ENCODE data around the gene NTN5. TPM values are rescaled to one million over a fixed set of nuclear protein-coding genes. Genes with fewer than 3 reads are reported as not detected.

Gene NTN5
- total RNA-seq, 6 donors from 2014 or later, result 0.57 to 3.1 (median 1.0) TPM; not detected in 1

DNA sequence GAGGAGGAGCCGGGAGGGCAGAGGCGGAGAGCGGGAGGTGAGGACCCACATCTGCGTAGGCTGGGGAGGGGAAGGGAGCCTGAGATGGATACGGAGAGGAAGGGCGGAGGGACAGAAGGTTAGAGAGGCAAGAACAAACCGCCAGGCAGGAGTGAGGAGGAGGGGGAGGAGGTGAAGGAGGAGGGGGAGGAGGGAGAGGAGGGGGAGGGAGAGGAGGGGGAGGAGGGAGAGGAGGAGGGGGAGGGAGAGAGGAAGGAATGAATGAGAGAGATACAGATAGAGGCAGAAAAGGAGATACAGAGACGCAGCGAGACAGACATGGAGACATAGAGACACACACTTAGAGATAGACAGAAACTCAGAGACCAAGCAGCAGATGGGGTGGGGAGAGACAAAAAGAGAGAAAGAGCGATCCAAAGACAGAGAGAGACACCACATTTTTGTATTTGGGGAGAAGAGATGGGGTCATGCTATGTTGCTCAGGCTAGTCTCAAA lies 26.0 kb downstream of the NTN5 start:
- no peaks in the 10 kb centered on the region for H3K36me3 ChIP-seq
- H3K27ac ChIP-seq, result peak overlapping the region; percentile 74 to 92 (median 83)
- peak overlapping the region in 3 of 4 donors; percentile 47 to 68 (median 50) for H3K4me3 ChIP-seq
- no peaks in the 10 kb centered on the region for H3K27me3 ChIP-seq
- H3K4me1 ChIP-seq, result peaks cover 17 to 23% (median 23%) of the 10 kb centered on the region in 4 donors
- ATAC-seq (ENCODE audit: low FRiP score in 2 of 2) (no peak), DNase-seq (no peak)
- H3K9me3 ChIP-seq, result no peaks in the 10 kb centered on the region
- TF ChIP-seq, protein P1, sequence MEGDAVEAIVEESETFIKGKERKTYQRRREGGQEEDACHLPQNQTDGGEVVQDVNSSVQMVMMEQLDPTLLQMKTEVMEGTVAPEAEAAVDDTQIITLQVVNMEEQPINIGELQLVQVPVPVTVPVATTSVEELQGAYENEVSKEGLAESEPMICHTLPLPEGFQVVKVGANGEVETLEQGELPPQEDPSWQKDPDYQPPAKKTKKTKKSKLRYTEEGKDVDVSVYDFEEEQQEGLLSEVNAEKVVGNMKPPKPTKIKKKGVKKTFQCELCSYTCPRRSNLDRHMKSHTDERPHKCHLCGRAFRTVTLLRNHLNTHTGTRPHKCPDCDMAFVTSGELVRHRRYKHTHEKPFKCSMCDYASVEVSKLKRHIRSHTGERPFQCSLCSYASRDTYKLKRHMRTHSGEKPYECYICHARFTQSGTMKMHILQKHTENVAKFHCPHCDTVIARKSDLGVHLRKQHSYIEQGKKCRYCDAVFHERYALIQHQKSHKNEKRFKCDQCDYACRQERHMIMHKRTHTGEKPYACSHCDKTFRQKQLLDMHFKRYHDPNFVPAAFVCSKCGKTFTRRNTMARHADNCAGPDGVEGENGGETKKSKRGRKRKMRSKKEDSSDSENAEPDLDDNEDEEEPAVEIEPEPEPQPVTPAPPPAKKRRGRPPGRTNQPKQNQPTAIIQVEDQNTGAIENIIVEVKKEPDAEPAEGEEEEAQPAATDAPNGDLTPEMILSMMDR (IDR thresholded peaks at IDR 0.05), result peak in 1 of 6 experiments; percentile 4
- TF ChIP-seq POLR2AphosphoS5 (IDR thresholded peaks at IDR 0.05), result no peak
- 9 to 13% methylated on average over 8 to 10 of the region's 10 CpGs for WGBS, 2 donors

DNA sequence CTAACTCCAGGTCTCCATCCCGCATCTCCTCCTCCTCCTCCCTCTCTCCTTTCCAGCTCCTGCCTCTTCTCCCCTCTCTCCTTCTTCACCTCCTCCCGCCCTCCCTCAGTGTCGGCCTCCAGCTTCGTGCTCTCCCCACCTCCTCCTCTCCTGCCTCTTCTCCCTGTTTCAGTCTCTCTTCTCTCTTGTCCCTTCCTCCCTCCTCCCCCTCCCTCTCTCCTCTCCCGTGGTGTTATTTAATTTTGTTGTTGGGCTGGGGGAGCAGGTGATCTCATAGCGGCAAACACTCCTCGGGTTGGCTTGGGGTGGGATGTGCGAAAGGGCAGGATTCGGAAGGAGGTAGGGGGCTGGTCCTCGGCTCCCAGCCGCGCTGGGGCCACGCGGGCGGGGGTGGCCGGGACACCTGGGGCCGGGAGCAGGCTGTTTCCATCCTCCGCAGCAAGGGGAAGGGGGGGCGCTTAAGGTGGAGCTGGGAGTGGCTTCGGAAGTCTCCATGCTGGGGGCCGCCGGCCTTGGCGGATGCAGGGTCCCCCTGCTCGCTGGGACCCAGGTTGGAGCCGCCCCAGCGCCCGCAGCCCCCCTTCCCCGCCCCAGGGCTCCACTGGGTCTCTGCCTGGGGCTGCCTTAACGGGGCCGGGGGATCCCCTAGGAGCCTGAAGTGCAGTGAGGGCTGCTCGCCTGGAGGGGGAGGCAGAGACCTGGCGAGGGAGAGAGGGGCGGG lies 26.7 kb downstream of the NTN5 start, which contains the start of gene CA11:
Gene CA11 (minus strand): TSS at position 187 of the 721 bp plus-strand sequence. CDS start 555 bp downstream, outside the sequence.
- ATAC-seq (ENCODE audit: low FRiP score in 2 of 2) (peak; percentile 94 to 96), DNase-seq (peak; percentile 92)
- H3K36me3 ChIP-seq, result no peaks in the 10 kb centered on the region
- no peaks in the 10 kb centered on the region for H3K27me3 ChIP-seq
- H3K27ac ChIP-seq, result peak within 1 kb of the TSS; percentile 74 to 92 (median 83)
- H3K4me3 ChIP-seq, result peak within 1 kb of the TSS; percentile 47 to 68 (median 56)
- 1% methylated on average over 20 to 30 of the region's 33 CpGs for WGBS, 2 donors
- H3K9me3 ChIP-seq, result no peaks in the 10 kb centered on the region
- TF ChIP-seq, protein P1 (IDR thresholded peaks at IDR 0.05), result peak; percentile 85 to 97 (median 92)
- TF ChIP-seq POLR2AphosphoS5 (IDR thresholded peaks at IDR 0.05), result peak in 1 of 2 donors; percentile 30
- TF ChIP-seq POLR2A (IDR thresholded peaks at IDR 0.05), result peak in 1 of 4 donors; percentile 37
- TF ChIP-seq EP300 (IDR thresholded peaks at IDR 0.05), result no peak
- peaks cover 17 to 23% (median 23%) of the 10 kb centered on the region in 4 donors for H3K4me1 ChIP-seq

DNA sequence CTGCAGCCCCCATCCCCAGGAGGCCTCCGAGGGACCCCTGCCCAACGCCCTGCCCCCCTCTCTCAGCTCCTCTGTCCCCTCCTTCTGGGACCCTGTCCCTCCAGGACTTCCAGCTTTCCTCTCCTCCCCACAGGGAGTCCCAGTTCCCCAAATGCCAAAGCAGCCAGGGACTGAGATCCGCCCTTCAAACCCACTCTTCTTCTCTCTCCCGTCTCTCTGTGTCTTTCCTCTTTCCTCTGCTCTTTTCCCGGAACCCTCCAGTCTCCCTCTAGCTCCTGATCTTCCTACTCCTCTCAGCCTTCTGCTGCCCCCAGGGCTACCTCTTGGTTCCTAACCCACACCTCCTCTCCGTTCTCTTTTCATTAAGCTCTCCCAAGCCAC lies 27.2 kb downstream of the NTN5 start:
- Histone ChIP-seq H3K27me3 (no peaks in the 10 kb centered on the region), H3K4me1 (peaks cover 17 to 23% (median 23%) of the 10 kb centered on the region in 4 donors), H3K36me3 (no peaks in the 10 kb centered on the region), H3K4me3 (peak overlapping the region in 3 of 4 donors; percentile 47 to 68 (median 50)), H3K9me3 (no peaks in the 10 kb centered on the region), H3K27ac (peak overlapping the region; percentile 74 to 92 (median 83))
- ATAC-seq (ENCODE audit: low FRiP score in 2 of 2) (peak in 1 of 2 donors; percentile 28), DNase-seq (no peak)
- WGBS, 2 donors, result 0 to 9% methylated on average over 4 to 6 of the region's 6 CpGs
- TF ChIP-seq POLR2AphosphoS5 (IDR thresholded peaks at IDR 0.05) (no peak), EP300 (IDR thresholded peaks at IDR 0.05) (no peak), POLR2A (IDR thresholded peaks at IDR 0.05) (no peak)
- TF ChIP-seq, protein P1 (IDR thresholded peaks at IDR 0.05), result no peak

DNA sequence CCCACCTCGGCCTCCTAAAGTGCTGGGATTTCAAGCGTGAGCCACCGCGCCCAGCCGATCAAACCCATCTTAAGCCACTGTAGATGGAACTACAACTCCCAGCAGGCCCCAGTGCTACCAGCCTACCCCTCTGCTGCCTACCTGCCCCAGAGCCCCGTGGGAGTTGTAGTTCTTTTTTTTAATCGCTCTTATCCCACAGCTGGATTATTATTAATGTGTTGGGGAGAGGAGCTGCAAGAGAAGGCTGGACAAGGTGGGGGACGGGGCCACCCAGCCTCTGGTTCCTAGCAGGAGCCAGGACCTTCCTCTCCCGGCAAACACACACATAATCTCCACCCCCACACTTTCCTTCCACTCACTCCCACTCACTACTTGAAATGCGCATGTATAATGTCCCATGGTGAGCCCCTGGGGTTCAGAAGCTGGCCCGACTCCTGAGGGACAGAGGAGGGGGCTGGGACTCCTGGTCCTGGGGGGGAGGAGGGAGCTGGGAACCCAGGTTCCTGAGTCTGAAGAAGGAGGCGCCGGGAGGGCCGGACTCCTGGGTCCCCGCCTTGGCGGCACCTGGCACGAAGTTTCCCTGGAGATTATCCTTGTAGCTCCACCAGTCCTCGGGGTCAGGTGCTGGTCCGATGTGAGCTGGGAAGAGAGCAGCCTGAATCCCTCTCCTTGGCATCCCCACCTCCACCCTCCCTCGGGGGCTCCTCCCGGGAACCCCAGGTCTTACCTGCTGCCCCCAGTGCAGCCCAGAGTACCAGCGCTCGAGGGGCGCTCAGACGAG lies 27.8 kb downstream of the NTN5 start:
- TF ChIP-seq POLR2A (IDR thresholded peaks at IDR 0.05) (no peak), POLR2AphosphoS5 (IDR thresholded peaks at IDR 0.05) (no peak)
- H3K9me3 ChIP-seq, result no peaks in the 10 kb centered on the region
- ATAC-seq (ENCODE audit: low FRiP score in 2 of 2) (peak; percentile 86 to 90), DNase-seq (peak in 1 of 2 donors; percentile 84)
- H3K27ac ChIP-seq, result peak overlapping the region; percentile 74 to 92 (median 83)
- no peaks in the 10 kb centered on the region for H3K36me3 ChIP-seq
- H3K4me1 ChIP-seq, result peaks cover 17 to 23% (median 23%) of the 10 kb centered on the region in 4 donors
- H3K27me3 ChIP-seq, result no peaks in the 10 kb centered on the region
- WGBS, 2 donors, result 8 to 14% methylated on average over 16 to 21 of the region's 25 CpGs
- H3K4me3 ChIP-seq, result peak overlapping the region in 3 of 4 donors; percentile 47 to 68 (median 50)

DNA sequence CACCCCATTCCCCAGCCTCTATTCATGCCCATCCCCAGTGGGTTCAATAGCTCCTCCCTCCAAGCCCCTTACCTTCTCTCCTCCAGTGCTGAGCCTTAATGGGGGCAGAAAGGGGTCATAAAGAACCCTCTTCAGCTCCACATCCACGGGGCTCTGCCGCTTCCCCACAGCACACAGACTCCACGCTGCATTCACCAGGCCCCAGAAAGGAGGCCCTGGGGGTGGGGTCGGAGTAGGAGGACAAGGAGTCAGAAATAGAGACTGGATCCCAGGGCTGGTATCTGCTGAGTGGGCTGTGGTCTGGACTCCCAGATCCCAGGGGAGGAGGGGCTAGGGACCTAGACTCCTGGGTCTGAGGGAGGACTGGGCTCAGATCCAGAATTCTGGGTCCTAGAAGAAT lies 28.5 kb downstream of the NTN5 start:
- DNase-seq (no peak), ATAC-seq (ENCODE audit: low FRiP score in 2 of 2) (no peak)
- TF ChIP-seq POLR2A (IDR thresholded peaks at IDR 0.05), result no peak
- H3K27ac ChIP-seq, result peak overlapping the region in 1 of 4 donors; percentile 92
- WGBS, 2 donors, result 64 to 82% methylated on average over 4 of the region's 4 CpGs
- H3K4me1 ChIP-seq, result peaks cover 17 to 23% (median 23%) of the 10 kb centered on the region in 4 donors
- no peaks in the 10 kb centered on the region for H3K27me3 ChIP-seq
- no peaks in the 10 kb centered on the region for H3K9me3 ChIP-seq
- no peak overlapping the region for H3K4me3 ChIP-seq
- no peaks in the 10 kb centered on the region for H3K36me3 ChIP-seq

All from upper lobe of left lung (tissue), 6 donors.